OCI-LY7 (cell line): ENCODE data around the gene ITGB8. TPM values are rescaled to one million over a fixed set of nuclear protein-coding genes. Genes with fewer than 3 reads are reported as not detected.
A peak's percentile ranks its signal among the peaks of the same experiment; 100 is the strongest.

Source experiments
- BruUV-seq: library from RNA; stranded (reverse); fragments of 400-500 nt; replicated peaks from 2 replicates; lab custom pipeline; 2021; lab: Mats Ljungman, UMichigan
- CTCF ChIA-PET: fragments of 300-600 bp; sonication (Branson Sonifier 250); formaldehyde crosslinking; loops from one replicate; lab custom pipeline; 2022; ENCODE audit warnings: antibody characterized with exemption; ENCODE audit not compliant: unreplicated experiment; lab: Charles Lee
- POLR2A ChIA-PET: fragments of 300-600 bp; sonication (Branson Sonifier 250); formaldehyde crosslinking; loops from one replicate; lab custom pipeline; 2022; ENCODE audit warnings: antibody characterized with exemption; lab: Charles Lee
- DNase-seq: peaks from one replicate; pipeline ENCODE4 v3.0.0-alpha.2; 2015; ENCODE audit warnings: low spot score
- H2AFZ ChIP-seq: fragments of 200-600 bp; sonication (generic), shearing (Covaris generic); 2 replicates; pipeline ENCODE4 v1.6.1; 2014; ENCODE audit warnings: mild to moderate bottlenecking, antibody characterized with exemption, low read length, moderate library complexity
- H3K27ac ChIP-seq: fragments of 200-600 bp; sonication (generic); 2 replicates; pipeline ENCODE4 v1.5.1; 2014; ENCODE audit warnings: mixed run types, low read depth, mild to moderate bottlenecking, moderate library complexity, low read length, inconsistent platforms; ENCODE audit not compliant: poor library complexity, severe bottlenecking
- H3K36me3 ChIP-seq: fragments of 200-600 bp; sonication (generic); 2 replicates; pipeline ENCODE4 v1.6.1; 2014; ENCODE audit warnings: mild to moderate bottlenecking, antibody characterized with exemption, low read length, moderate library complexity, mixed read lengths; ENCODE audit not compliant: insufficient read depth
- H3K4me1 ChIP-seq: fragments of 200-600 bp; sonication (generic); 2 replicates; pipeline ENCODE4 v1.5.1; 2014; ENCODE audit warnings: mild to moderate bottlenecking, low read length; ENCODE audit not compliant: insufficient read depth, poor library complexity, severe bottlenecking
- H3K4me2 ChIP-seq: fragments of 200-600 bp; sonication (generic); 2 replicates; pipeline ENCODE4 v1.6.1; 2014; ENCODE audit warnings: mild to moderate bottlenecking, low read length
- H3K4me3 ChIP-seq: fragments of 200-600 bp; sonication (generic); 2 replicates; pipeline ENCODE4 v1.5.1; 2014; ENCODE audit warnings: mild to moderate bottlenecking, low read depth, low read length; ENCODE audit not compliant: poor library complexity, severe bottlenecking
- H3K79me2 ChIP-seq: fragments of 200-600 bp; sonication (generic); 2 replicates; pipeline ENCODE4 v1.6.1; 2016; ENCODE audit warnings: low read depth, mild to moderate bottlenecking, low read length, moderate library complexity, mixed read lengths; ENCODE audit not compliant: insufficient read depth
- H3K9me2 ChIP-seq: fragments of 200-600 bp; sonication (generic); 2 replicates; pipeline ENCODE4 v1.6.1; 2016; ENCODE audit warnings: mild to moderate bottlenecking, low read length, mixed read lengths; ENCODE audit not compliant: insufficient read depth
- H3K9me3 ChIP-seq: fragments of 200-600 bp; sonication (generic); 2 replicates; pipeline ENCODE4 v1.6.1; 2014; ENCODE audit warnings: mild to moderate bottlenecking, mixed run types, low read length, mixed read lengths
- H4K20me1 ChIP-seq: fragments of 200-600 bp; sonication (generic); 2 replicates; pipeline ENCODE4 v1.6.1; 2014; ENCODE audit warnings: mild to moderate bottlenecking, antibody characterized with exemption, low read length, moderate library complexity, mixed read lengths; ENCODE audit not compliant: insufficient read depth
- CTCF ChIP-seq: fragments of 200-600 bp; sonication (generic); conservative IDR thresholded peaks from 2 replicates; pipeline ENCODE4 v1.5.1; 2014; ENCODE audit warnings: mild to moderate bottlenecking, antibody characterized with exemption, low read length, moderate library complexity, mixed read lengths
- EZH2phosphoT487 ChIP-seq: fragments of 200-600 bp; sonication (generic); IDR thresholded peaks from 2 replicates; pipeline ENCODE4 v1.6.1; 2018; ENCODE audit warnings: low read depth, borderline replicate concordance, mild to moderate bottlenecking, mixed run types, antibody characterized with exemption, low read length, moderate library complexity, mixed read lengths
- intact Hi-C: fragments of 100-400 bp; cut with micrococcal nuclease; formaldehyde crosslinking; loops from one replicate; pipeline ENCODE4 v1.10.0; 2022; ENCODE audit not compliant: unreplicated experiment
- total RNA-seq, 2 experiments: library from RNA; depleted of rRNA in 1 of 2; stranded (reverse); fragments of >200 nt in 1 of 2; shearing (Covaris generic) in 1 of 2; gene quantifications; 2 replicates each; pipeline ENCODE4 v1.2.3, GENCODE V29; 2014 to 2022

The ITGB8 gene
- total RNA-seq, 2 experiments from 2014 or later = not detected

DNA sequence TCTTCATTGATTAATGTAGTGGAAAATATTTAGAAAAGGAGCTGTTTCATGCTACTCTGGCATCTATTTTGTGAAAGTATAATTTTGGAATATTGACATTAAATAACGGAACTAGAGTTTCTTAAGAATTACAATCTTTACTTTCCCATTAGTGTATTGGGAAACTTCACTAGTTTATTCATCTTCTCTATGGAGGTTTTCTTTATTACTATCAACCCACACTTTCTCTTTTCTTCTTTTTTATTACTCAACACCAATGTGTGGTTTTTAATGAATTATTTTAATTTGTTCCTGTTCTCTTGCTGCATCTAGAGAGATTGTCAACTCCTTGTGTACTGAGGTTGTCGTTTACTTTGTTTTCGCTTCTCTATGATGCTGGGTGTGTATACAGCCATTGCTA, 20.4 kb upstream of the ITGB8 start:
- H2AFZ ChIP-seq = no peak overlapping the region
- TF ChIP-seq EZH2phosphoT487 (no peak), CTCF (no peak)
- no peaks in the 10 kb centered on the region for H3K9me2 ChIP-seq
- intact Hi-C loops = loop anchor here (2.0 to 5.0 kb wide), 3 partner anchors 138 to 556 kb away; no protein-coding TSS in a partner anchor
- ChIA-PET POLR2A (interaction anchor here (1.0 to 1.1 kb wide), 2 partner anchors 13 to 17 kb away, joined by 3 read pairs; no protein-coding TSS in a partner anchor), CTCF (no interaction called here)
- H3K27ac ChIP-seq = no peak overlapping the region
- no peak overlapping the region for H3K4me3 ChIP-seq
- no TSS peak for BruUV-seq
- no peaks in the 10 kb centered on the region for H3K36me3 ChIP-seq
- no peaks in the 10 kb centered on the region for H4K20me1 ChIP-seq
- H3K79me2 ChIP-seq = no peaks in the 10 kb centered on the region
- no peaks in the 10 kb centered on the region for H3K9me3 ChIP-seq
- H3K4me1 ChIP-seq = no peaks in the 10 kb centered on the region
- H3K4me2 ChIP-seq = peak overlapping the region; percentile 21; the same call in 1 of the 2 replicates
- no peak for DNase-seq

DNA sequence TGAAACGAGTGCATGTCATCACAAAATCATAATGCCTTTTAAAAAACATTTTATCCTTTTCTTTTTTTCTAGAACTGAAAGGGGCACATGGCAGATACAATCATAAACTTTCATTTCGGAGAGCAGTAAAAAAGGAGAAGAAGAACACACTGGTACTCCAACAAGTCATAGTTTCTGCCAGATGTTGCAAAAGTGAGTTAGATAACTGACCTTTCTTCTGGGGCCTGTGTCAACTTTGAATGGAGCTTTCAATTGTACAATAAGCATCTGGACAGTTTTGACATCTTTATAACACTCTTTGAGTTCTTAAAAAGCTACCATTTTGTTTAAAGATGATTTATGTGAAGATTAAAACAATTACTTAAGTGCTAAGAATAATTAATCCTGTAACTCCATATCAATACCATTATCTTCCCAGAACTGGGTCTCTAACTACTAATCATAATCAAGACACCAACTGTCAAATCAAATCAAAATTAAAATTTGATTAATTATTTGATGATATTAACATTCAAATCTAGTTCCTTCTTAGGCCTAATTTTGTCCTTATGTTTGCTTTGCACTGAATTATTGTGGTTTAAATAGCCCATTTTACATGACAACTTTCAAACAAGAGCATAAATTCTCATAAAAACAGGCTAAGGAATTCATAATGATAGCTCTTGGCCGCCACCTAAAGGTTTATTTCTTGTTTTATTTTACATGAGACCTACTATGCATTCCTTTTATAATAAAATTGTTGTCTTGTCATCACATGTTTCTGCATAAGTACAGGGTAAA, 19.5 kb upstream of the ITGB8 start:
- Histone ChIP-seq H4K20me1 (no peaks in the 10 kb centered on the region), H3K27ac (no peak overlapping the region), H3K4me2 (no peak overlapping the region), H3K4me3 (no peak overlapping the region), H3K79me2 (no peaks in the 10 kb centered on the region), H3K4me1 (no peaks in the 10 kb centered on the region), H2AFZ (no peak overlapping the region), H3K9me3 (no peaks in the 10 kb centered on the region), H3K36me3 (no peaks in the 10 kb centered on the region), H3K9me2 (no peaks in the 10 kb centered on the region)
- POLR2A ChIA-PET = interaction anchor here (0.6 to 1.1 kb wide), 3 partner anchors 16 to 600 kb away, joined by 3 to 4 read pairs (median 3); no protein-coding TSS in a partner anchor
- no TSS peak for BruUV-seq
- CTCF ChIA-PET = interaction anchor here (2.1 kb wide), 1 partner anchor 328 kb away, joined by 8 read pairs; no protein-coding TSS in a partner anchor
- intact Hi-C loops = loop anchor here (2.0 to 5.0 kb wide), 3 partner anchors 139 to 556 kb away; no protein-coding TSS in a partner anchor
- DNase-seq = peak; percentile 46
- no peak for TF ChIP-seq EZH2phosphoT487
- peak; percentile 79 for TF ChIP-seq CTCF

- POLR2A ChIA-PET = interaction anchor here (0.6 kb wide), 1 partner anchor 499 kb away, joined by 4 read pairs; no protein-coding TSS in a partner anchor
- CTCF ChIA-PET = interaction anchor here (2.1 kb wide), 1 partner anchor 329 kb away, joined by 8 read pairs; no protein-coding TSS in a partner anchor
- intact Hi-C loops = loop anchor here (2.0 to 5.0 kb wide), 3 partner anchors 139 to 557 kb away; no protein-coding TSS in a partner anchor
Observed at GRCh38 chr7:20311743-20312042, 19.0 kb upstream of the ITGB8 start.

More at GRCh38 chr7:20311743-20312042, 19.0 kb upstream of the ITGB8 start:
- TF ChIP-seq CTCF (peak; percentile 16; the same call in 1 of the 2 replicates), EZH2phosphoT487 (no peak)
- H3K4me3 ChIP-seq = no peak overlapping the region
- H3K36me3 ChIP-seq = no peaks in the 10 kb centered on the region
- no peak overlapping the region for H3K27ac ChIP-seq
- no peak overlapping the region for H2AFZ ChIP-seq
- no TSS peak for BruUV-seq
- DNase-seq = no peak
- H3K4me2 ChIP-seq = no peak overlapping the region
- no peaks in the 10 kb centered on the region for H3K79me2 ChIP-seq
- no peaks in the 10 kb centered on the region for H3K4me1 ChIP-seq
- no peaks in the 10 kb centered on the region for H3K9me2 ChIP-seq
- H4K20me1 ChIP-seq = no peaks in the 10 kb centered on the region
- H3K9me3 ChIP-seq = no peaks in the 10 kb centered on the region
